H1 (cell line): ENCODE measurements around the gene ACYP2.

ENCODE experiments used
- CTCF ChIP-seq, 3 experiments: IDR thresholded peaks; 1 replicate in 2 of 3; 2 replicates in 1 of 3; pipeline versions ENCODE4 v1.5.1 to v1.6.1; 2011; ENCODE audit warnings: low read length in 3 of 3, mild to moderate bottlenecking in 3 of 3, inconsistent platforms in 2 of 3, low read depth in 1 of 3, moderate library complexity in 1 of 3; ENCODE audit not compliant: insufficient read depth in 1 of 3; ENCODE audit errors: control extremely low read depth in 1 of 3
- EZH2 ChIP-seq: fragments of 200-600 bp; sonication (generic); IDR thresholded peaks from 2 replicates; pipeline ENCODE4 v1.7.1; 2012; ENCODE audit warnings: low read depth, mild to moderate bottlenecking, moderate library complexity, low read length, inconsistent platforms; ENCODE audit not compliant: severe bottlenecking
- HDAC6 ChIP-seq: IDR thresholded peaks from one replicate; pipeline ENCODE4 v1.7.1; 2012; ENCODE audit warnings: low read depth, mild to moderate bottlenecking, inconsistent platforms, low read length, moderate library complexity
- NRF1 ChIP-seq: IDR thresholded peaks from 2 replicates; pipeline ENCODE4 v1.6.1; 2011; ENCODE audit warnings: mild to moderate bottlenecking, low read depth, low read length, improper control_type of control experiment

GRCh38 chr2:54279385-54279784 is 164.0 kb downstream of the ACYP2 start:
- TF ChIP-seq HDAC6 (no peak), CTCF (IDR thresholded peaks at IDR 0.05; ENCODE audit: control extremely low read depth in 1 of 3, insufficient read depth in 1 of 3, low read depth in 1 of 3, low read length in 3 of 3) (peak in 2 of 3 experiments; percentile 30 to 53; a peak in 2 of 4 replicates), EZH2 (no peak), NRF1 (no peak)
